T-helper 22 cell (primary cell): ENCODE data around the gene GIMAP6.
"Not testable (repeated sequence)": the region's sequence is repeated elsewhere in the genome, so short reads cannot be mapped to it uniquely, and the experiment has no call there.

Experiments used
- DNase-seq: peaks from one replicate; pipeline ENCODE4 v3.0.0-alpha.2; 2020; ENCODE audit warnings: low read depth

Gene GIMAP6

GRCh38 chr7:150631866-150632864, at the start of gene GIMAP6:
Gene GIMAP6 (minus strand): TSS chr7:150632385. CDS start chr7:150630142, 2,243 bp downstream.
- DNase-seq, result peak; percentile 10

- DNase-seq, result not testable (repeated sequence)
These were observed 48.2 kb upstream of the GIMAP6 start for GRCh38 chr7:150680364-150680763.

DNA sequence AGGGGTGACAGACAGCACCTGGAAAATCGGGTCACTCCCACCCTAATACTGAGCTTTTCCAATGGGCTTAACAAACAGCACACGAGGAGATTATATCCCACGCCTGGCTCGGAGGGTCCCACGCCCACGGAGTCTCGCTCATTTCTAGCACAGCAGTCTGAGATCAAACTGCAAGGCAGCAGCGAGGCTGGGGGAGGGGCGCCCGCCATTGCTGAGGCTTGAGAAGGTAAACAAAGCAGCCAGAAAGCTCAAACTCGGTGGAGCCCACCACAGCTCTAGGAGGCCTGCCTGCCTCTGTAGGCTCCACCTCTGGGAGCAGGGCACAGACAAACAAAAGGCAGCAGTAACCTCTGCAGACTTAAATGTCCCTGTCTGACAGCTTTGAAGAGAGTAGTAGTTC, 46.4 kb upstream of the GIMAP6 start:
- not testable (repeated sequence) for DNase-seq

- peak; percentile 13 for DNase-seq
These were observed 44.7 kb upstream of the GIMAP6 start for GRCh38 chr7:150676854-150677253.

GRCh38 chr7:150676276-150676675, 44.1 kb upstream of the GIMAP6 start:
- not testable (repeated sequence) for DNase-seq

DNA sequence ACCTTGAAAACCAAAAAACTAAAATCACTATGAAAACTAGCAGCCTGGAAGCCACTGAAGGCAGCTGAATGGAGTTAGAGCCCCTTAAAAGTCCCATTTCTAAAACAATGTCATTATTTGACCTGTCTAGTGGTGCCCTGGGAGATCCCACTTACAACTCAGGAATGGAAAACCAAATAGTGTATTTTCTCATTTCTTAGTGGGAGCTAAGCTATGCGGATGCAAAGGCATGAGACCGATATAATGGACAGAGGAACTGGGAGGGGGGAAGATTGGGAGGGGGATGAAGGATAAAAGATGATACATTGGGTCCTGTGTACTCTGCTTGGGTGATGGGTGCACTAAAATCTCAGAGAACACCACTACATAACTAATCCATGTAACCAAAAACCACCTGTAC, 43.5 kb upstream of the GIMAP6 start:
- DNase-seq, result no peak

GRCh38 chr7:150671798-150672585, 39.8 kb upstream of the GIMAP6 start:
- DNase-seq, result not testable (repeated sequence)

GRCh38 chr7:150668977-150669376, 36.8 kb upstream of the GIMAP6 start:
- DNase-seq, result no peak

GRCh38 chr7:150668472-150668911, 36.3 kb upstream of the GIMAP6 start:
- DNase-seq, result peak; percentile 34

DNA sequence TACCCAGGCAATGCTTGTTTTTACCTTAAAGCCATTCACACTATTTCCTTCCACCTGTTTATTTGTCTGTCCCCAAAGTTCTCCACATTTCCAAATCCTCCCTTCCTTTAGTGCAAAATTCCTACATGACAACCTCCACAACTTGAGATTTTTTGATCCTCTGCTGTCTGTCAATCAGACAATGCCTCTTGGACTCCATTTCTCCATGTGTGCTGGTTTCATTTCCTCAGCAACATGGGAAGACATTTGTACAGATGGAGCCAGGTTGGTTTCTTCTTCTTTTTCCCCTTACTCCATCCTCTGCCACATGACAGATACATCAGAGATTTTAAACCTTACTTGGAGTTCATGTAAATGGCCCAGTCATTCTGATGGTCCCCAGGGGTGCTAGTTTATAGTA, 34.2 kb upstream of the GIMAP6 start:
- no peak for DNase-seq

DNA sequence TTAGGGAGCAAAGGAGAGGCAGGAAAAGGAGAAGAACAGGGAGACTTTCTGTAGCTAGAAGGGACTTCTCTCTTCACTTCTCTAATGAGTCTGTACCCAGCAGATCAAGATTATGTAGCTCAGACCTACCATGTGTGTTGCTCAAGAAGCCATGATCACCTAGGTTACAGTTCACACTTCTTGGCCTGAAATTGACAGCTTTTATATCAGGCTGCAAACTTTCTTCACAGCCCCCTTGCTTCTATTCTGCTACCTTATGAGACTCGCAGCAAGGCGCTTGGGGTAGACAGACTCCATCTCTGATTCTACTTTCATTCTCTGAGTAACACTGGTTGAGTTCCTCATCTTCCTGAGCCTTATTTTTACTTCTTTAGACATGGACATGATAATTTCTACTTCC, 33.7 kb upstream of the GIMAP6 start:
- DNase-seq, result no peak

DNA sequence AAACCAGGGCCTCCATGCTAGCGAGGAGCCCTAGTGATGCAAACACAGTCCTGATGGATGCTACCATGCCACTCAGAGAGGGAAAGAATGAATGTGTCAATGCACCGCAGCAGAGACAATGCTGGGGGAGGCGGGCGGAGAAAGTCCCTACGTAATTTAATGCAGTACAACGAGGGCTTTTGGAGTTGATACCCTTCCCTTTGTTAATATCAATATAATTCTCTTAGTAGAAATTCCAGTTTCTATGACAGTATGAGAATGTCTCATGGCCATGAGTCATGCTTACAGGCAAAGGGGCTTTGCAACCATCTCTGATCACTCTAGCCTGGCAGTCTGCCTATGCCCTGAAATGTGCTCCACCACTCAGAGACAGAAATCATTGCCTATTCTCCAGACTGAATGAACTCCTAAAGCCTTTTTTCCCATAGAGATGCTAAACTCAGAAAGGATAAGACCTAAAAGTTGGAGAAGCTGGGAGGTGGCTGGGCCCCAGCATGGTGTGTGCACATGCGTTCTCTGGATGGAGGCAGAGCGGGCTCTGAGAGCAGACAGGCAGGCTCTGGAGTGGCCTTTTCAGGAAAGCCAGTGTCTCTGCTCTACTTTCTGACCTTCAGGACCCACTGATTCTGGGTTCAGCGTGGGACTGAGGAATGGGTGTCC, 33.0 kb upstream of the GIMAP6 start:
- no peak for DNase-seq

DNA sequence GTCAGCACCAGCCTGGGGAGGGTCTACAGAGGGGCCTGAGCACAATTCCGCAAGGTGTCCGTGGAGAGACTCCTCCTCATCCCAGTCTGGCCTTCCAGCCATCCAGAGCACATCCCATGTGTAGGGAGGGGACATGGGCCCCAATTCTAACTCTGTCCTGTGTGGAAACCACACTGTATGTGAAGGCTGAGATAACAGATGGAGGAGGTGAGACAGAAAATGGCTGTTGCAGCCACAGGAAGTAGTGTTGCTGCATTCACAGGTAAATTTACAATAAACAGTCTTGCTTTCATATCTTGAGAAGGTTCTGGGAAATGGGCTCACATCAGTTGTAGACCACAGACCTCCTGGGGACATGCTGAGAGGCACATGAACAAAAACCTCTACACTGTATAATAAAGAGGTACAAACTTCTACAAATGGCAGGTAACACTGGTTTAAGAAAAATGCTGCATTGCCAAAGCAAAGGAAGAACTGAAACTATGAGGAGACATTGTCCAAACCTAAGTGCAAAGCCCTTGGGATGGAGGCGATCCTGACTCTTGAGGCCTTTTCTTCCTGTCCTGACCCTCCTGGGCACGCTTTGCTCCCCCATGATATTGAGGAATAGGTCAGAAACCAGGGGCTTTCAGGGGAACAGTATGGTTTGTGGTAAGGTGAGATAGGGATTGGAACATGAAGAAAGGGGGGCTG, 31.8 kb upstream of the GIMAP6 start:
- no peak for DNase-seq

DNA sequence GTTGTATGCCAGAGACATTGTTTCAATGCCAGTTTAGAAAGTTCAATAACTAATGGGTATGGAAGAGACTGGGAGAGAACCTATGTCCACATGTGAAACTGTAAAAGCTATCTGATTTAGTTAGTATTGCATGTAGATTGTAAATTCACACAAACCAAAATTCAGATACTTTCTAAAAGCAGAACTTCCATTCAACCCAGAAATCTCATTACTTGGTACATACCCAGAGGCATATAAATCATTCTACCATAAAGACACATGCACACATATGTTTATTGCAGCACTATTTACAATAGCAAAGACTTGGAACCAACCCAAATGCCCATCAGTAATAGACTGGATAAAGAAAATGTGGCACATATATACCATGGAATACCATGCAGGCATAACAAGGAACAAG, 30.6 kb upstream of the GIMAP6 start:
- not testable (repeated sequence) for DNase-seq

DNA sequence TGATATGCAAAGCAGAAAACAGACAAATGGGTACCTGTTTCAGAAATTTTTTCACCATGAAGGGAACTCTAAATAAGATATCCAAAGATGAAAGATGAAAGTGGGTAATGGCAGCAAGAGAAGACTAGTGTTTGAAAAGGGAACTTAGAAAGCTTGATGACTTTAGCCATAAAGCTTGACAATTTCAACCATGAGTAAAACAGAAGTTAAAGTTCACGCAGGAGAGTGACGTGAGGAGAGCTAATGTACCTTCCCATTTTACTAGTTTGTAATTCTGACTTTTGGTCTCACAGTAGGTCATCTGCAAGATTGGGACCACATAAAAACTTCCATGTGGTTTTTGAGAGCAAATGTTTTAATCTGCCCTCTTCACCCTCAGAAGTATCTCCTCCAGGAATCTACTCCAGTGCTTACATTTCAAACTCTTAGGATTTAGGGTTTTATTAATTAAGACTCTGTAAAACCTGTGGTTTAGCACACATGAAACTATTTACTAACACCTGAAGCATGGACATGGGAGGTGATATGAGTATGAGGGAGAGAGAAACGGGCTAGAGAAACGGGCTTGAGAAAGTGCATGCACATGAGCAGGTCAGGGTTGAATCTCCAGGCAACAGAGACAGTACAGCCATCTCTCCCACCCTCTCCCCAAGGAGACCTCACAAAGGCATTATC, 28.9 kb upstream of the GIMAP6 start:
- no peak for DNase-seq

GRCh38 chr7:150657526-150657925, 25.3 kb upstream of the GIMAP6 start:
- DNase-seq, result no peak

DNA sequence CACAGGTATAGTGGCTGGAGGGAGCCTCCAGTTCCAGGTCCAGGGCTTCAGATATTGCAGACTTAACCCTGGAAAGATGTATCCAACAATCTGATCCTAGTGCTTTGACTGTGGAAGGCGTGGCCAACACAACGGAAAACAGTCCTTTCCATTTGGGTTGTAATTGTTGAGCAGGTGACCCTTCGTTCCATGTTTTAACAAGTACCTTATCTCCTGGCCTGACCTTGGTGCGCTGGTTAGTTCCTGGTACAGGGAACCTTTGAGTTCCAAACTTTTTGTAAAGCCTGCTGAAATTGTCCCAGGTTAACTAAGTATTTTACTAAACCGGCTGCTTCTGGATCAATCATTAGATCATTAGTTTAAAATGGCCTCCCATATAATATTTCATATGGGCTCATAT, 23.9 kb upstream of the GIMAP6 start:
- no peak for DNase-seq

GRCh38 chr7:150654692-150655091, 22.5 kb upstream of the GIMAP6 start:
- DNase-seq, result no peak

DNA sequence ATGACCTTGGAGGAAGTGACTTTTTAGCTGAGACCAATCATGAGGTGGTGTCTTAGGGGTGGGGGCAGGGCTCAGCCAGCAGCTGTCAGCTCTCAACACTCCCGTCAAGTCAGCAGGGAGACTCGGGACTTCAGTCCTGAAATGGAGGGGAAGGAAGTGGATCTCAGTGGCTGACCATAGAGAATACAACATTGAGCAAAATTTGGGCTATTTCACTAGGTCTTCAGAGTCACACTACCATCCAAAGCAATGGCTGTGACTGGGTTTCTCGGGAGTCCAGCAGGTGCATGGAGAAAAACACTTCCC, 16.8 kb upstream of the GIMAP6 start:
- no peak for DNase-seq

- DNase-seq, result no peak
These were observed 16.3 kb upstream of the GIMAP6 start for GRCh38 chr7:150648353-150649079.
